Measurements from ENCODE around the gene ZNF689.

ZNF689 gene

DNA sequence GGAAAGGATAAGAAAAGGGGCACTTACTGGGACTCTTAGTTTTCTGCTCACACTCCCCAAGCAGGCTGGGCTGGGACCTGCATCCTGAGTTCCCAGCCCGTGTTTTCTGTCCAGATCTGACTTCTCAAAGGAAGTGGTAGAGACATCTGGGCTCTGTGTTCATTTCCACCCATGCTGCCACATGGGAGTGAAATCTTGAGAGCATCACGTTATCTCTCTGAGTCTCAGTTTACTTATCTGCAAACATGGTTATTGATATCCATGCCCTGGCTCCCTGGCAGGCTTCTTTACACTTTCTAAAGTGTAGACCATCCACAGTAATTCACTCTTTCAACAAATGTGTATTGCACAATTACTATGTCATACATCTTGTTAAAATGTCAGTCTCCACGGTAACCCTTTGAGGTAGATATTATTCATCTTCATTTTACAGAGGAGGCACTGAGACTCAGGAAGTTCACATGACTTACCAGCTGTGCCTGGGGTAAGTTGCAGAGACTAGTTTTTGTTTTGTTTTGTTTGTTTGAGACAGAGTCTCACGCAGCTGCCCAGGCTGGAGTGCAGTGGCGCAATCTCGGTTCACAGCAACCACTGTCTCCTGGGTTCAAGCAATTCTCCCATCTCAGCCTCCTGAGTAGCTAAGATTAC lies 42.1 kb downstream of the ZNF689 start:
- TF ChIP-seq, protein P1, sequence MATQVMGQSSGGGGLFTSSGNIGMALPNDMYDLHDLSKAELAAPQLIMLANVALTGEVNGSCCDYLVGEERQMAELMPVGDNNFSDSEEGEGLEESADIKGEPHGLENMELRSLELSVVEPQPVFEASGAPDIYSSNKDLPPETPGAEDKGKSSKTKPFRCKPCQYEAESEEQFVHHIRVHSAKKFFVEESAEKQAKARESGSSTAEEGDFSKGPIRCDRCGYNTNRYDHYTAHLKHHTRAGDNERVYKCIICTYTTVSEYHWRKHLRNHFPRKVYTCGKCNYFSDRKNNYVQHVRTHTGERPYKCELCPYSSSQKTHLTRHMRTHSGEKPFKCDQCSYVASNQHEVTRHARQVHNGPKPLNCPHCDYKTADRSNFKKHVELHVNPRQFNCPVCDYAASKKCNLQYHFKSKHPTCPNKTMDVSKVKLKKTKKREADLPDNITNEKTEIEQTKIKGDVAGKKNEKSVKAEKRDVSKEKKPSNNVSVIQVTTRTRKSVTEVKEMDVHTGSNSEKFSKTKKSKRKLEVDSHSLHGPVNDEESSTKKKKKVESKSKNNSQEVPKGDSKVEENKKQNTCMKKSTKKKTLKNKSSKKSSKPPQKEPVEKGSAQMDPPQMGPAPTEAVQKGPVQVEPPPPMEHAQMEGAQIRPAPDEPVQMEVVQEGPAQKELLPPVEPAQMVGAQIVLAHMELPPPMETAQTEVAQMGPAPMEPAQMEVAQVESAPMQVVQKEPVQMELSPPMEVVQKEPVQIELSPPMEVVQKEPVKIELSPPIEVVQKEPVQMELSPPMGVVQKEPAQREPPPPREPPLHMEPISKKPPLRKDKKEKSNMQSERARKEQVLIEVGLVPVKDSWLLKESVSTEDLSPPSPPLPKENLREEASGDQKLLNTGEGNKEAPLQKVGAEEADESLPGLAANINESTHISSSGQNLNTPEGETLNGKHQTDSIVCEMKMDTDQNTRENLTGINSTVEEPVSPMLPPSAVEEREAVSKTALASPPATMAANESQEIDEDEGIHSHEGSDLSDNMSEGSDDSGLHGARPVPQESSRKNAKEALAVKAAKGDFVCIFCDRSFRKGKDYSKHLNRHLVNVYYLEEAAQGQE (IDR thresholded peaks at IDR 0.05; ENCODE audit: insufficient read depth in 1 of 2, low read depth in 2 of 2, low read length in 2 of 2): no peak
- no peak for TF ChIP-seq POLR2AphosphoS5 (IDR thresholded peaks at IDR 0.05; ENCODE audit: low read depth, low read length)
- TF ChIP-seq FOXP2 (optimal IDR thresholded peaks at IDR 0.05; ENCODE audit: borderline replicate concordance, extremely low read depth, extremely low read length, insufficient read depth): no peak
- TF ChIP-seq TAF1 (IDR thresholded peaks at IDR 0.05; ENCODE audit: borderline replicate concordance, insufficient read depth, low read length): no peak
- no peak for TF ChIP-seq SIN3A (IDR thresholded peaks at IDR 0.05; ENCODE audit: borderline replicate concordance, insufficient read depth, low read length)

DNA sequence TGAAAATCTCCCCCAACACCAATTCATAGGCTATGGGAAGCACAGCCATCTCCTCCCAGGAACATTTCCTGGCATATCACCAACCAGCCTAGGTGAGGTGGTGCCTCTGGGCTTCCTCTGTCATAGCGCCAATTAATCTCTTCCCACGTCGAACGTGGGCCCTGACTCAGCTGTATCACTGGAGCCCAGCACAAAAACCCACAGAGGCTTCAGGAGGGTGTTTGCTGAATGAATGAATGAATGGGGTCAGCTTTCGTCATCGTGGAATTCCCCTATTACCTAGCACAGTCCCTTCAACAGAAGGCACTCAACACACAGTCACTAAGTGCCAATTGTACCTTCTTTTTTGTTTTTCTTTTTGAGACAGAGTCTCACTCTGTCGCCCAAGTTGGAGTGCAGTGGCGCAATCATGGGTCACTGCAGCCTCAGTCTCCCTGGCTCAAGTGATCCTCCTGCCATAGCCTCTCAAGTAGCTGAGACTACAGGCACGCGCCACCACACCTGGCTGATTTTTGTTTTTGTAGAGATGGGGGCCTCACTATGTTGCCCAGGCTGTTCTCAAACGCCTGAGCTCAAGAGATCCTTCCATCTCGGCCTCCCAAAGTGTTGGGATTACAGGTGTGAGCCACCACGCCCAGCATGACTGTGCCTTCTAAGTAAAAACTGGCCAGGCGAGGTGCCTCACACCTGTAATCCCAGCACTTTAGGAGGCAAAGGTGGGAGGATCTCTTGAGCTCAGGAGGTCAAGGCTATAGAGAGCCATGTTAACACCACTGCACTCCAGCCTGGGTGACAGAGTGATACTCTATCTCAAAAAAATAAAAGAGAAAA lies 42.8 kb downstream of the ZNF689 start:
- TF ChIP-seq POLR2AphosphoS5 (IDR thresholded peaks at IDR 0.05; ENCODE audit: low read depth, low read length) (no peak), SIN3A (IDR thresholded peaks at IDR 0.05; ENCODE audit: borderline replicate concordance, insufficient read depth, low read length) (no peak), FOXP2 (optimal IDR thresholded peaks at IDR 0.05; ENCODE audit: borderline replicate concordance, extremely low read depth, extremely low read length, insufficient read depth) (no peak), TAF1 (IDR thresholded peaks at IDR 0.05; ENCODE audit: borderline replicate concordance, insufficient read depth, low read length) (no peak)
- TF ChIP-seq, protein P1 (IDR thresholded peaks at IDR 0.05; ENCODE audit: insufficient read depth in 1 of 2, low read depth in 2 of 2, low read length in 2 of 2): no peak

DNA sequence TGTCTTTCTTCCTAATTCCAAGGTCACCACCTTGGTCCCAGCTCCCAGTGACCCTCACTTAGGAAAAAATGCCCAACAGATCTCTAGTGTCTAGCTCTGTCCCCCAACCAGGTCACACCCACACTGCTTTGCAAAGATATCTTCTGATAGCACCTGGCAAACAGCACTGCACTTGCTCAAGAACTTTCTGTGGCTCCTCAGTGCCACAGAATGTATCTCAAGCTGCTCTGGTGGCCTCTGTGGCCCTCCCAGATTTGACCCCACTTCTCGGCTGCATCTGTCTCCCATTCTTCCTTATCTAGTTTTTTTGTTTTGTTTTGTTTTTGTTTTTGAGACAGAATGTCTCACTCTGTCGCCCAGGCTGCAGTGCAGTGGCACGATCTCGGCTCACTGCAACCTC lies 43.7 kb downstream of the ZNF689 start:
- no peak for TF ChIP-seq SIN3A (IDR thresholded peaks at IDR 0.05; ENCODE audit: borderline replicate concordance, insufficient read depth, low read length)

DNA sequence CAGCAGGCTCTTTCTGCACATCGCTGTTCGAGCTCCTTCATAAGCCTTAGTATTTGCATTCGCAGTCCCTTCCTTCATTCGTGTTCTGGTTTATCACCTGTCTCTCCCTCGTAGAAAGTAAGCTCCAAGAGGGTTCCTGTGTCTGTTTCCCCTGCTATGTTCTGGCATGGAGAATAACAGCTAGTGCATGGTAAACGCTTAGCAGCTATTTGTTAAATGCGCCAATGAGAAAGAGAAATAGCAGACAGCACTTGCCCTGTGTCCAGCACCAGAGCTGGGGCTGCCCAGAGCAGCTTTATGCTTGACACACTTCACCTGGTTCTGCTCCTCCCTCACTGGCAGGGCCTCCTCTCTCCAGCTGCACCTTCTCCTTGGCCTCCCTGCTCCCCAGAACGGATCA lies 44.2 kb downstream of the ZNF689 start:
- TF ChIP-seq, protein P1 (IDR thresholded peaks at IDR 0.05; ENCODE audit: insufficient read depth in 1 of 2, low read depth in 2 of 2, low read length in 2 of 2): no peak
- TF ChIP-seq SIN3A (IDR thresholded peaks at IDR 0.05; ENCODE audit: borderline replicate concordance, insufficient read depth, low read length) (no peak), POLR2AphosphoS5 (IDR thresholded peaks at IDR 0.05; ENCODE audit: low read depth, low read length) (no peak), TAF1 (IDR thresholded peaks at IDR 0.05; ENCODE audit: borderline replicate concordance, insufficient read depth, low read length) (no peak)

DNA sequence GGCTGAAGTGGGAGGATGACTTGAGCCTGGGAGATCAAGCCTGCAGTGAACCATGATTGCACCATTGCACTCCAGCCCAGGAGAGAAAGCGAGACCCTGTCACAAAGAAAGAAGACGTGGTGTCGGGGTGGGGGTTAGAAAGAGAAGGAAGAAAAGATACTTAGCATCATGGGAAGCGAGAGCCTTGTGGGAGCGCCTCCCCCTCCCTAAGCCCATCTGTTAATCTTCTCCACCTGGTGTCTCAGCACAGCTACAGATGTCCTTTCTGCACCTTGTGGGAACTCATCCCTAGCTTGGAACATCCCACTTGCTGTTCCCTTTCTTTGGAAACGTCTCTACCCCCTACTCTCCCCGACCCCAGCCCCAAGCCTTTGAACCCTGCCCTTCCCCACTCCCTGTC lies 44.7 kb downstream of the ZNF689 start:
- TF ChIP-seq FOXP2 (optimal IDR thresholded peaks at IDR 0.05; ENCODE audit: borderline replicate concordance, extremely low read depth, extremely low read length, insufficient read depth): no peak

DNA sequence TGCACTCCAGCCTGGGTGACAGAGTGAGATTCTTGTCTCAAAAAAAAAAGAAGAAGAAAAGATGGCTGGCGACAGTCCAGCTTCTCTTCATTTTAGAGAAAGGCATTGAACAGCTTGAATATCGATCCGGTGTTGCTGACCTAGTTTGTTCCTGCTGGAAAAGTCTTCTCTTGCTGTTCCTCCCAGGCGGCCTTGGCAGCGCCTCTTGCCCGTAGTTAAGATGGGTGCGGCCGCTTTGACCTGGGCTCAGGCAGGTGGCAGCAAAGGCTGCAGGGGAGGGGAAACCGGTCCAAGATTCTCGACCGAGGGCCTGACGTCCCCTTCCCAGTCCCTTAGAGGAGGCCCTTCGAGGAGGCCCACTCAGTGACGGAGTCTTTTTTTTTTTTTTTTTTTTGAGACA lies 48.2 kb downstream of the ZNF689 start:
- TF ChIP-seq FOXP2 (optimal IDR thresholded peaks at IDR 0.05; ENCODE audit: borderline replicate concordance, extremely low read depth, extremely low read length, insufficient read depth) (no peak), POLR2AphosphoS5 (IDR thresholded peaks at IDR 0.05; ENCODE audit: low read depth, low read length) (no peak), TAF1 (IDR thresholded peaks at IDR 0.05; ENCODE audit: borderline replicate concordance, insufficient read depth, low read length) (no peak), SIN3A (IDR thresholded peaks at IDR 0.05; ENCODE audit: borderline replicate concordance, insufficient read depth, low read length) (no peak)
- TF ChIP-seq, protein P1 (IDR thresholded peaks at IDR 0.05; ENCODE audit: insufficient read depth in 1 of 2, low read depth in 2 of 2, low read length in 2 of 2): no peak
